HG03442 (cell line): ENCODE measurements around the gene IL23R.
A peak's percentile ranks its signal among the peaks of the same experiment; 100 is the strongest.
"Not testable (repeated sequence)": the region's sequence is repeated elsewhere in the genome, so short reads cannot be mapped to it uniquely, and the experiment has no call there.

ENCODE experiments used
- ATAC-seq: cut with Tn5 transposase; IDR thresholded peaks from one replicate; pipeline ENCODE4 v1.9.1; 2021; ENCODE audit warnings: mild to moderate bottlenecking, moderate library complexity; ENCODE audit not compliant: unreplicated experiment

Gene IL23R

GRCh38 chr1:67191668-67192520, 25.6 kb downstream of the IL23R start:
- no peak for ATAC-seq

GRCh38 chr1:67192902-67193301, 26.6 kb downstream of the IL23R start:
- no peak for ATAC-seq

GRCh38 chr1:67193704-67194103, 27.4 kb downstream of the IL23R start:
- no peak for ATAC-seq

- peak; percentile 81 for ATAC-seq
These were observed 28.1 kb downstream of the IL23R start for GRCh38 chr1:67194209-67194863.

GRCh38 chr1:67200755-67201154, 34.5 kb downstream of the IL23R start:
- no peak for ATAC-seq

- ATAC-seq: no peak
These were observed 35.6 kb downstream of the IL23R start for GRCh38 chr1:67201891-67202290.

- ATAC-seq: no peak
These were observed 38.2 kb downstream of the IL23R start for GRCh38 chr1:67204298-67204980.

- not testable (repeated sequence) for ATAC-seq
These were observed 41.1 kb downstream of the IL23R start for GRCh38 chr1:67207398-67207797.

GRCh38 chr1:67208217-67208616, 42.0 kb downstream of the IL23R start:
- ATAC-seq: no peak

GRCh38 chr1:67209521-67209920, 43.3 kb downstream of the IL23R start:
- ATAC-seq: no peak

GRCh38 chr1:67211589-67212563, 45.6 kb downstream of the IL23R start:
- ATAC-seq: peak; percentile 36

- ATAC-seq: no peak
These were observed 46.9 kb downstream of the IL23R start for GRCh38 chr1:67213164-67213563.

- no peak for ATAC-seq
These were observed 47.7 kb downstream of the IL23R start for GRCh38 chr1:67213948-67214347.

- ATAC-seq: peak; percentile 74
These were observed 48.3 kb downstream of the IL23R start for GRCh38 chr1:67214420-67215174.

GRCh38 chr1:67216401-67216800, 50.1 kb downstream of the IL23R start:
- no peak for ATAC-seq

GRCh38 chr1:67217417-67217816, 51.2 kb downstream of the IL23R start:
- no peak for ATAC-seq

- ATAC-seq: no peak
These were observed 51.7 kb downstream of the IL23R start for GRCh38 chr1:67217938-67218337.

GRCh38 chr1:67224856-67225255, 58.6 kb downstream of the IL23R start:
- ATAC-seq: no peak

GRCh38 chr1:67226688-67227087, 60.4 kb downstream of the IL23R start:
- no peak for ATAC-seq

- no peak for ATAC-seq
These were observed 60.9 kb downstream of the IL23R start for GRCh38 chr1:67227196-67227595.
